IPS-NIHi7 (cell line): ENCODE results near the gene IFNGR1.

ENCODE experiments used
- DNase-seq: peaks from one replicate; pipeline ENCODE4 v3.0.0; 2012; ENCODE audit warnings: mixed read lengths; ENCODE audit errors: extremely low spot score

Gene IFNGR1

DNA sequence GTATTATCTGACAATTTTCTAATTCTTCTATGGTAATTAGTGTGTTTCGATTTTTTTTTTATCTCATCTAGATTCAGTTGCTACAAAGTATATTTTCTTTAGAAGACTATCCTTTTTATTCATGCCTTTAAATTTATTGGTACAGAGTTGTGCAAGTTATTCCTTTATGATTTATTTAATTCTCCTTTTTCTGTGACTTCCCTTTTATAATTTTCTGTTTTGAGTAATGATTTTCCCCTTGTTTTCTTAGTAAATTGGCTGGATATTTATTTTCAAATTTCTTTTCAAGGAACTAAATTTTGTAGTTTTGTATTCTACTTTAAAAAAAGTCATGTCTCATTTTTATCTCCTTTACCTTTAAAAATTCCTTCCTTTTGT, 43.3 kb downstream of the IFNGR1 start:
- DNase-seq, result no peak

DNA sequence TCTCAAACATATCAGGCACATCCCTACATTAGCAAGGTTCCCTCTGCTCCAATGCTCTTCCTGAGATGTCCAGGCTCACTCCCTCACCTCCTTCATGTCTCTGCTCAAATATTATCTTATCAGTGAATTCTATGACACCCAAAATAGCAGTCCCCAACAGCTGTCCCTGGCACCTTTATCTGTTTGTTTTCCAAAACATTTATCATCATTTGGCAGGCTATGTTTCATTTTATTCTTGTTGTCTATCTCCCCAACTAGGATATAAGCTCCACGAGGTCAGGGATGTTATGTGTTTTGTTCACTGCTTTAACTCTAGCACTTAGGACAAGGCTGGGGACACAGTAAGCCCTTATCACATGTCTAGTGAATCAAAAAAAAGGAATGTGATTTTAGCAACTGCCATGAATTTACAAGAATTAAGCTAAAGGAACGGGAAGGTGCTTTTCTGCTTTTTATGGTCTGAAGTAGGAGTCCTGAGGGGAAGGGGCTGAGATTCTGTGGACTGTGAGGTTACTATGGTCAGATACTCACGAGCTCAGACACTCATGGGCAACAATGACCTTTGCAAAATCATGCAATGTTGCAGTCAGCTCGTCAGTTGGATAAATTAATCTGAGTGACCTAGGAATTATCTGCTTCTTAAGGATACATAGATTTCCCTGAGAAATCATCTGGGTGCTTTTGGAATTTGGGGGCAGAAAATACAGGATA, 43.9 kb downstream of the IFNGR1 start:
- no peak for DNase-seq

DNA sequence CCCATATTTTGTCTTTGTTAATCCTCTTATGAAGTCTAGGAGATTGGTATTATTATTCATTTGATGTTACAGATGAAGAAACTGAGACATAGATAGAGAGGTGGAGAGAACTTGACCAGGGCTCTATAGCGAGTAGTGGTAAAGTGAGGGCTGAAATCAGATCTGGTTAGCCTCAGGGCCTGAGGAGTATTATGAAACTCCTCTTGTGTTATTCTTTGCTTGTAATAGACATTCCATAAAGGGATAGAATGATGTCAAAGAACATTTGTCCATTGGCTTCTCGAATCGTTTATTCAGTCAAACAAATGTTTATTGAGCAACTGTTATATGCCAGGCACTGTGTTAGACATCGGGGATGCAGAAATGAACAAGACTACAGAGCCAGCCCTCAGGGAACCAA, 45.7 kb downstream of the IFNGR1 start, which contains the start of gene IL22RA2:
Gene IL22RA2, minus strand, starts transcription at position 144 of the 400 bp plus-strand sequence. CDS start 11,895 bp downstream, outside the sequence.
- no peak for DNase-seq

DNA sequence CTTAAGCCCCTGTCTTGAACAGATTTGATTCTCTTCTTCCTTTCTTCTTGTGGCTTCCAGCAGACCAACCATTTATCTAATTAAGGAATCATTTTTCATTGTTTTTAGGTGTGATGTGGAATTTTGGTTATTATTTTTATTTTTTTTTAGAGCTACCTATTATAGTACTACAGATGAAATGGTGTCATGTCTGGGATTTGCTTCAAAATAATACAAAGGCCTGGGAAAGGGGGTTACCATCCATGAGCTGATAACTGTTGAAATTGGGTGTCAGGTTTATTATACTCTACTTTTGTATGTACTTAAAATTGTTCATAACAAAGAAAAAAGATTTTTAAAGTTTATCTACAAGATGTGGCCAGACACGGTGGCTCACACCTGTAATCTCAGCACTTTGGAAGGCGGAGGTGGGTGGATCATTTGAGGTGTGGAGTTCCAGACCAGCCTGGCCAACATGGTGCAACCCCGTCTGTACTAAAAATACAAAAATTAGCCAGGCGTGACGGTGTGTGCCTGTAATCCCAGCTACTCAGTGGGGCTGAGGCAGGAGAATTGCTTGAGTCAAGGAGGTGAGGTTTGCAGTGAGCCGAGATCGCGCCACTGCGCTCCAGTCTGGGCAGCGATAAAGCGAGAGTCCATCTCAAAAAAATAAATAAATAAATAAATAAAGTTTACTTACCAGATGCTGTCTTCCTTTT, 46.3 kb downstream of the IFNGR1 start:
- DNase-seq, result no peak

DNA sequence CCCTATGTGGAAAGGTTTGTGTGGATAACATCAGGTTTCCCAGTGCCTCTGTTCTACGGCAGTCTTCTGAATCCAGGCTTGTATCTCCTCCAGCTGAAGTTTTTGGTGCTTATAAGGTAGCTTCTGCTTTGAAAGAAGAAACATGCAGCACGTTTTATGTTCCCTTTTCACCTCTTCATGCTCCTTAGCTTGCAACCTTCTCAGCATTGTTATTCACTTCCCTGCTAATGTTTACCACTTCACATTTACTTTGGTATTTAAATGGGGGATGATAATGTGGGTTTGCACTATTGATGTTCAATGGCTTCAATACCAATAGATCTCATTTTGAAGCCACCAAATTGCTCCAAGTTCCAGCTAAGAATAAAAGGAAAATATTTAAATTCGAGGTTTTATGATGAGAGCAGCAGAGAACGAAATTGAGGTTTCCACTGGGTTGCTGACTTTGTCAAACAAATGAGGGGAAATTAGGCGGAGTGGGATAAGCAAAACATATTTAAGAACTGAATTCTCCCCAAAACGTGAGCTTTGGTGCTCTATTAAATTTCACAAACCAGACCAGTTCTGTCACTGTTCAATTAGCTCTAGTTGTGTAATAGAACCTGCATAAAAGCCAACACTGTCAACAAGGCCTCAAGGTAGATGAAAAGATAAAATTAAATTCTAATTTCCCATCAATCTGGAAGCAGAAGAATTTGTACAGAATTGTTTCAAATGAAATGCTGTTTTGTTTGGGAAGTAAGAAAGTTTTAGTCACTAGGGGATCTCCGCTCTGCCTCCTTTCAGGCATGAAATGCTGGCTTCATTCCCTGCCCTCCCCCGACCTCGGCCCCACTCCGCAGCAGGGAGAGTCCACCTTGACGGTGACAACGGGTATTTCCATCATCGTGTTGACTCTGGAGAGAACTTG, 47.1 kb downstream of the IFNGR1 start:
- DNase-seq, result peak; percentile 19

DNA sequence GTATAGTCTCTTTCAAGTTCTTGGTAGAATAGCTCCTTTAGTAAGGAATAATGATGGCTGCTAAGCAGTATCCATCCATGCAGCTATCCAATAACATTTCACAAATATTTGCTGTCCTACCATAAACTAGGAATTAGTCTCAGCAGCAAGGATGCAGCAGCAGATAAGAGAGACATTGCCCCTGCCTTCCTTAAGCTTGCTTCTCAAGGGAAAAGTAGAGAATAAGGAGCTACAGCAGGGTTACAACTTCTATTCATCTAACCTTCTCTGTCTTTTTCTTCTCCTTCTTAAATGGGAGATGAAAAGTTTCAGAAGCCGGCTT, 48.2 kb downstream of the IFNGR1 start:
- no peak for DNase-seq

DNA sequence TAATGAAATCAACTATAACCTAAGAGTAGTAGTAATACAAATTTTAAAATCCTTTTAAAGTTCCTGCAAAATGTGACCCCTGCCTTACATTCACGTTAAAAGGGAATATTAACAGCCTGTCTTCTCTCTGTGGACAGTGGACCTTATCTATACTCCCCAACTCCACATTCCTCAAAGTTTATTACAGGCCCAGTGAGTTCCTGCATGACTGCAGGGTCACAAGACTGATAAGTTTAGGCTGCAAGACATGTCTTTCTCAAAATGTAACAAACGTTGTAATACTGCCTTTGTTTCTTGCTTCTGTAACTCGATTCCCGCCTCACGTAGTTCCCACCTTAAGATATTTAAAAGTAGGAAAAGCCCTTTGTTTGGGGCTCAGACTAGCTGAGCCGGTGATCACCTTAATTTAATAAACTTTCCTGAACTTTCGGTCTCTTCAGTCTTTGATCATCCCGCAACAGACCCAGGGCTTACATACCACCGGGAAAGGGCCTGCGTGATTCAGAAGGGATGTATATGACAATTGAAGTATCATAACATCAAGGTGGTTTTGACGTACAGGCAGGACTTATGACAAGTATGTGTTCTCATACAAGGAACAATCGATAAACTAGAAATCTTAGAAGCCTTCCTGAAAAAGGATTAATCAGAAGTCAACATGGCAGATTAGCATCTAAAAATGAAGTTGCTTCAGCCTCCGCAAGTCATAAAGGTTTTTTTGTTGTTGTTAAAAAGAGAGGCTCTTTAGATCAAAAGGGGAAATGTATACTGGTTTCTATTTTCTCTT, 48.7 kb downstream of the IFNGR1 start:
- no peak for DNase-seq

DNA sequence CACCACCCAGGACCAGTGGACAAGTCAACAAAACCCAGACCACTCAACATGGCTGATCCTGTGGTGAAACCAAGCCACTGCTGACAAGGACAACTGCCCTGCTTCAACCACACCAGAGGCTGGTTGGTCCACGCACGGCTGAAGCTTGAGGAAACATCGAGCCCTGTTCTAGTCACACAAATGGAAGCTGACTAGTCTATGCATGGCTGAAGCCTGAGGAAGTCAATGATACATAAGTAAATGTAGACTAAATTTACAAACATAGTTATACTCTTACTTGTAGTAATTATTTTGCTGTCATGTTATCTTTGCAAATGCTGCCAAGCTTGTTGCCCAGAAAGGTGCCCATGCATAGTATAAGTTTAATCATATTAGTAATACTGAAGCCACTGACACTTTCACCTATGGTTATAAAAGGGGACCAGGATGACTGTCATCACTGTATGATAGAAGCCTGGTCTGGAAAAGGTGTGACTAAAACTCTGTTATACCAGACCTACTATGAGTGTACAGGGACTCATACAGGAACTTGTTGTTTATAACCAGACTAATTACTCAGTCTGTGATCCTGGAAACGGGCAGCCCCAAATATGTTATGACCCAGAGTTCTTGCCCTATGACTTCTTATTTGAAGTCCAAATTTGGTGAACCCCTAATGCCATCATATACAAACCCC, 51.3 kb downstream of the IFNGR1 start:
- DNase-seq, result no peak

DNA sequence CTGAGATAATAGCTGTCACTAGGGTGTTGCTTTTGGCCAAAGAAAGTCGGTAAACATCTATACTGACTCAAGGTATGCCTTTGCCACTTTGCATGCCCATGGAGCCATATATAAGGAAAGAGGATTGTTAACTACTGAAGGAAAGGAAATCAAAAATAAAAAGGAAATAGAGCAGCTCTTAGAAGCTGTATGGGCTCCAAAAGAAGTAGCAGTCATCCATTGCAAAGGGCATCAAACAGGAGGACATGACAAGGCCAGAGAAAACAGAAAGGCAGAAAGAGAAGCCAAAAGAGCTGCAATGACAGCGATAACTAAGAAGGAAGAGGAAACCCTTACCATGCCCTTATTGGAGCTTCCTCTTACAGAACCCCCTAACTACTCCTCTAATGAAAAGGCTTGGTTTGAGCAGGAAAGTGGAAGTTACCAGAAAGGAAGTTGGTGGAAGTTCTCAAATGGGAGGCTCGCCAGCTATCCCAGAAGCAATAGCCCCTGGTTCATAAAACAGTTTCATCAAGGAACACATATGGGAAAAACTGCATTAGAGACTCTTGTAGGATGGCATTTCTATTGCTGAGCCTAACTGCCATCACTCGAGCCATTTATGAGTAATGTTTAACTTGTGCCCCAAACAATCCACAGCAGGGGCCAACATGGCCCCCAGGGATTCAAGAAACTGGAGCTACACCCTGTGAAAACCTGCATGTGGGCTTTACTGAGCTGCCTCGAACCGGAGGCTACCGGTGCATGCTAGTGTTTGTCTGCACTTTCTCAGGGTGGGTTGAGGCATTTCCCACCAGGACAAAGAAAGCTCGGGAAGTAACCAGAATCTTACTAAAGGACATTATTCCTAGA, 52.7 kb downstream of the IFNGR1 start:
- DNase-seq, result no peak

DNA sequence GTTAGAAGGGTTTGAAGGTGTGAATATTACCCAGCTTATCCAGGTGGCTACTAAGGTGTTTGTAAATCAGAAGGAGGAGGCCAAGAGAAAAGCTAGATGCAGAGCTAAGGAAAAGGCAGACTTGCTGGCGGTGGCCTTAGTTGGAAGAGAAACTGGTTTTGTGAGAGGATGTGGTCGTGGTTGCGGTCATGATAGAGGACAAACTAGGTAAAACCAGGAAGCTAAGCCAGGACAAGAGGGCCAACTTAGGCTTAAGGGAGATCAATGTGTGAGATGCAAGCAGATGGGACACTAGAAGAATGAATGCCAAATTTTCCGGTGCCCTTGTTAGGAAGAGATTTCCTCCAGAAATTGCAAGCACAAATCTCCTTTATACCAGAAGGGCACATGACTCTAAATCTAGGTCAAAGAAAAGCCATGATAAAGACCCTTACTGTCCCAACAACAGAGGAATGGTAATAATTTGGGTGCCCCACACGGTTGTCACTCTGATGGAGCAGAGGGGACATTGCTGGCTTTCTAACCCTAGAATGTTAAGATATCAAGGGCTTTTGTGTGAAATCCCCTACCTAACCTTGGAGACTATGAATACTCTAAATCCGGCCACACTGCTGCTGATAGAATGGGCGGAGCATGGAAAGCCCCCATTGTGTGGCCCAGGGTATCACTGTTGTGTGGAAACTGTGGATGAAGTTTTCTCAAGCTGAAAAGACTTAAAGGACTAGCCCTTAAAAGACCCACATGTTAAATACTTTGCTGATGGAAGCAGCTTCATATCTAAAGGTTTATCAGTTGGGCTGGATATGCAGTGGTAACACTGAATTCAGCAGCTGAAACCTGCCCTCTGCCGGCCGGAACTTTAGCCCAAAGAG, 53.6 kb downstream of the IFNGR1 start:
- DNase-seq, result no peak

DNA sequence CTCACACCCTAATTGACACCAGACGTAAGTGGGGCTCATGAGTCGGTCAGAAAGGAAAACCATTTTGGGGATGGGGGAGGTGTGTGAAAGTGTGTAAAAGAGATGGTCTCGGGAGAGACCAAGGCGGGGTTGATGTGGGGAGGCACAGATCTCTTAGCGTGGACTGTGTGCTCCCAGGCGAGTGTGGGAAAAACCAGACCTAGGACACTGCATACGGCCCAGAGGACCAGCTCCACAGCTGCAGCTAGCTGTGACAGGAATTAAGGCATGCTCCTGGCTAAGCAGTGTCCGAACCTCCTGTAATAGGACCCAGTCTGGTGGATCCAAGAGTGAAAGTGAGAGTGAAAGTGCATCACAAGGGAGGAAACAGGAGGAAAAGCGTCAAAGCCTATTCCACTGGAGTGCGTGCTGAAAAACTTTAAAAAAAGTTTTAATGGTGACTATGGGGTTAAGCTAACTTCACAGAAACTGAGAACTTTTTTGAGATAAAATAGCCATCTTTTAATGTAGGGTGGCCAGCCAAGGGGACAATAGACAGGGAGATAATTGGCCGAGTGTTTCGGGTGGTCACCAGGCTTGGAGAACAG, 55.4 kb downstream of the IFNGR1 start:
- DNase-seq, result no peak

DNA sequence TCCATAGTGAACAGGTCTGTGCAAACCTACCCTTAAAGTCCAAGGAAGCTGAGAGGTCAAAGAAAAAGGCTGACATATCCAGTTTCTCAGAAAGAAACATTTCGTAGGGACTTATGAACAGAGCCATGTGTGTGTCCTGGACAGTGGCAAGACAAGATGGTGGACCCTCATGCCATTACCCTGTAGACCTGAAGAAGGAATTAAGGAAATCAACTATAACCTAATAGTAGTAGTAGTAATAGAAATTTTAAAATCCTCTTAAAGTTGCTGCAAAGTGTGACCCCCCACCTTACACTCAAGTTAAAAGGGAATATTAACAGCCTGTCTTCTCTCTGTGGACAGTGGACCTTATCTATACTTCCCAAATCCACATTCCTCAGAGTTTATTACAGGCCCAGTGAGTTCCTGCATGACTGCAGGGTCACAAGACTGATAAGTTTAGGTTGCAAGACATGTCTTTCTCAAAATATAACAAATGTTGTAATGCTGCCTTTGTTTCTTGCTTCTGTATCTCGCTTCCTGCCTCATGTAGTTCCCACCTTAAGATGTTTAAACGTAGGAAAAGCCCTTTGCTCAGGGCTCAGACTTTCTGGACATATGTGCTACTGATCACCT, 56.4 kb downstream of the IFNGR1 start:
- no peak for DNase-seq

DNA sequence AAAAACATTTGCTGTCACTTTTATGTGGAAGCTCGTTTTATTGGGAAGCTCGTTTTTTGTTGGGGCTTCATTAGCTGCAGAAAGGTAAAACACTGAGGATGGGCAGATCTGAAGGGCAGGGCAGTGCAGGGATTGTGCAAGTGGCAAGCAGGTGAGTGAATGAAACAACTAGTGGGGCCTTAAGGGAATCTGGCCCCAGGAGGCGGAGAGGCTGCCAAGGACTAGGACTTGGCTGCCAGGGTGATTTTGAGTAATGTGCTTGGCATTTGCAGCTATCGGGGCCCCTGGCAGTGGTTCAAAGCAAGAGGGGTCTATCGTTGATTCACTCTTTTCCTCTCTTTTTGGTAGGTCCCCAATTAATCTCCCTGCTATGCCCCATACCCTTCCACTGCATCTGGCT, 57.2 kb downstream of the IFNGR1 start:
- no peak for DNase-seq

DNA sequence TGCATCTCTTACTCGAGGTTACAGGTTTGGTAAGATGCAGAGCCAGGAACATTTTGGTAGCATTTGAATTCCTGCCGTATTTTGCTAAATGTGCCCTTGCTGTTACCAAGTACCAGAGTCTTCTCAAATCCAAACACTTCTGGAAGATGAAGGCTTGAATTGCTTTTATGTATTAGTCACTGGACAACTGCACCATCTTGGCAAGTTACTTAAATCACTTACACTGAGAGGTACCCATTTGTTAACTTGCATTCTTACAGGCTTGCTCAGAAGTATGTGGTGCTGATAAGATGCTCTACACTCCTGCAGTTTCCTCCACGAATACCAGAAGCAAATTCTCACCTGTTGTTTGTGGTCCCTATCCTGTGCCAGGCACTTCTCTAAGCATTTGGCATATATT, 58.4 kb downstream of the IFNGR1 start:
- DNase-seq, result no peak

DNA sequence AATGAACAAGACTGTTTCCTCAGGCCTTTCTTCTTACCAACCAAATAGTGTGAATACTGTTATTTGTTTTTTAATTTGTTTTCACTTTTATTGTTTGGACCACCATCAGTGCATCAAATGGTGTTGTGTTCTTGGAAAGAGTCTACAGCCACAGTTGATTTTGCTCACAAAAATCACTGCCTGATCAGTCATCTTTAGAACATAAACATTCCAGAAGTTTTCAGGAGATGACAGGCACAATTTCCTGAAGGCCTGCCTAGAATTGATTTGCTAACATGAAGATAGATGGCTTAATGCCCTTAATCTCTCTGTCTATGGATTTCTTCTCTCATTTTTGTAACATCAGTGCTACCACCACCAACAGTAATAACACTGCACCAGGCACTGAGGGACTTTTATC, 59.3 kb downstream of the IFNGR1 start:
- no peak for DNase-seq

DNA sequence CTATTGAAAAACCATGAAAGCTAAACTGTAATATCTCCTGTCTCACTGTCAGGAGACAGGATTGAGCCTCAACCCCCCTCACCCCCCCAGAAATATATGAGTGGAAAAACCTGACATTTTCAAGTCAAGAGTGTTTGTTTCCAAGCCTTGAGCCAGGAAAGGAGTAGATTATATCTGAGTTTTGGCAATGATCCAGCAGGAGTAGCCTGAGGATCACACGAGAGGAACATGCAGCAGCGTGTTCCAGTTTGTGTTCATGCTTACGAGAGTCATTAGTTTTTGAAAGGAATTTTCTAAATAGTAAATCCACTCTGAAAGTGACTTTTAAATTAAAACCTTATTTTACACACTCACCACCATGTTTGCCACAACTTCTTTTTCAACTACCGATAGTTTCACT, 61.6 kb downstream of the IFNGR1 start:
- no peak for DNase-seq

DNA sequence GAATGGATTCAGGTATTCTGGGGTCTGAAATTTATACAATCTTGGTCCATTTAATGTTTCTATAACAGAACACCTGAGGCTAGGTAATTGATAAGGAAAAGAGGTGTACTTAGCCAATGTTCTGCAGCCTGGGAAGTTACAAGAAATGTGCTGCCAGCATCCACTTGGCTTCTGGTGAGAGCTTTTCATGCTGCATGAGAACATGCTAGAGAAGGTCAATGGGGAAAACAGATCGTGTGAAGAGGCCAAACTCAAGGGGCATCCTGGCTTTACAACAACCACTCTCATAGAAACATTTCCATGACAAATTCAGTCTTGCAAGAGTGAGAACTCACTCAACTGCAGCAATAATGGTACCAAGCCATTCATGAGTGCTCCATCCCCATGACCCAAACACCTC, 62.5 kb downstream of the IFNGR1 start:
- DNase-seq, result no peak

DNA sequence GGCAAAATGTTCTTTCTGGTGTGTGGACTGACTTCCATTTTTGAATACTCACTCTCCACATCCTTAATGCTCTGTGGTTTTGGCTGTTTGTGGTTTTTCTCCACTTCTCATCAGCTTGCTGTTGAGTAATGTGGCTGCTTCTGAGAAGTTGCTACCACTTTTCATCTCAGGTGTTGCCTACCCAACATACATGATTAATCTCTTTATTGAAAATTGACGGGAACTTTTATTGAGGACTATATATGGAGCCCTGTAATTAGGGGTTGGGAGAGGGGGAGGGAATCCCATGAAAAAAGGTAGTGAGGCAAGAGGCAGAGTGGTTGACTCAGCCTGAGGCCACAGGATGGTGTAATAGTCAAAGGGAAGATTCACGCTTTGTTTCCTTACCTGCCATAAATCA, 63.4 kb downstream of the IFNGR1 start:
- DNase-seq, result no peak

DNA sequence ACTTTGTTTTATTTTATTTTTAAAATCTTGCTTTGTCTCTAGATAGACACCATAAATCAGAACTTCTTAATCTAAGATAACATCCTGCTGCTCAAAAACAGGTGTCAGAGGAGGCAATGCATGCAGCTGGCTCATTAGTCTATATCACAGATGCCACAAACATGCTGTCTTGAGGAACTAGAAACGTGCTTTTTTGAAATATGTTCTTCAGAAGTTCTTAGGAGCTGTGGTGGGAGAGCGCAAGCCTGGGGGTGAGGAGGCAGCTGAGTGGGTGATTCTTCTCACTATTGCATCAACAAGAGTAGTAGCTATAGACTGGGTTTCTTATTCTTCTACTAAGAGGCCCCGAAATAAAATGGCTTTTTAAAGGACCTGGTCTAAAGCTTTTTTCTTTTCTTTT, 69.1 kb downstream of the IFNGR1 start:
- no peak for DNase-seq
